Activated CD4-positive, alpha-beta memory T cell treated with anti-CD3 and anti-CD28 coated beads, Interleukin-2, amount 10 ng/mL, durations not matched to agents 7 days and 5 days (primary cell): Measurements from ENCODE around the gene IRF5. TPM values are rescaled to one million over a fixed set of nuclear protein-coding genes. Genes with fewer than 3 reads are reported as not detected.

ENCODE experiments used
- CTCF ChIA-PET: fragments of 350-600 bp; sonication (Branson Sonifier 250); formaldehyde crosslinking; loops from one replicate; lab custom pipeline; 2021; ENCODE audit warnings: antibody characterized with exemption, inconsistent platforms; lab: Charles Lee
- POLR2A ChIA-PET: fragments of 350-600 bp; sonication (Branson Sonifier 250); formaldehyde crosslinking; loops from one replicate; lab custom pipeline; 2021; ENCODE audit warnings: antibody characterized with exemption; lab: Charles Lee
- DNase-seq: peaks from one replicate; pipeline ENCODE4 v3.0.0-alpha.2; 2020
- H3K27ac Mint-ChIP-seq: one replicate; pipeline ENCODE4 v1.8.0; 2021; ENCODE audit warnings: mild to moderate bottlenecking, mixed read lengths
- H3K27me3 Mint-ChIP-seq: one replicate; pipeline ENCODE4 v1.8.0; 2021; ENCODE audit warnings: mixed read lengths
- H3K36me3 Mint-ChIP-seq: one replicate; pipeline ENCODE4 v1.8.0; 2021; ENCODE audit warnings: low read depth, mixed read lengths
- H3K4me1 Mint-ChIP-seq: one replicate; pipeline ENCODE4 v1.8.0; 2021; ENCODE audit warnings: mixed read lengths
- H3K4me3 Mint-ChIP-seq: one replicate; pipeline ENCODE4 v1.8.0; 2021; ENCODE audit warnings: mild to moderate bottlenecking, mixed read lengths
- H3K9me3 Mint-ChIP-seq: one replicate; pipeline ENCODE4 v1.8.0; 2021; ENCODE audit warnings: mixed read lengths
- total RNA-seq, 2 experiments: library from RNA; stranded (reverse); gene quantifications; one replicate each; pipeline ENCODE4 v1.2.3, GENCODE V29; 2021

IRF5 gene
- total RNA-seq, 2 experiments from 2014 or later = 25.5 to 28.6 TPM

DNA sequence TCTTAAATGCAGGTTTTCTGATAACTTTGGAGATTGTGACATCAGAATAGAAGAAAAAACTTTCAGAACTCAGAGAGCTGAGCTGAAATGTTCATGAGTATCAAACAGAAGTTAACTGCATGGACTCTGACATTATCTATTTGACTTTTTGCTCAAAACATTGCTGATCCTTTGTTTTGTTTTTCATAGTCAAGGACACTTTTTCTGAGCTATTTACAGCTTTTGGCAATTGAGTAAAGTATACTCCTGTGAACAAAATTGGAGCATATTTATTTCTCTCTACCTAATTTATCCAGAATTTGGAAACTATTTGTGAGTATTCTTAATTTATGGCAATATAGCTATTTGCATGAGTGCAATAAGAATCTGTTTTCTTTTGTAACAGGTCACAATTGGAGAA, 38.3 kb upstream of the IRF5 start:
- peaks cover 2% of the 10 kb centered on the region for H3K9me3 Mint-ChIP-seq
- DNase-seq = no peak
- H3K36me3 Mint-ChIP-seq = no peaks in the 10 kb centered on the region
- CTCF ChIA-PET = interaction anchor here (0.9 to 1.6 kb wide), 3 partner anchors 13 to 192 kb away, joined by 3 to 5 read pairs (median 4); no protein-coding TSS in a partner anchor
- no peaks in the 10 kb centered on the region for H3K4me1 Mint-ChIP-seq
- H3K27ac Mint-ChIP-seq = no peak overlapping the region
- peaks cover 17% of the 10 kb centered on the region for H3K27me3 Mint-ChIP-seq
- POLR2A ChIA-PET = no interaction called here
- H3K4me3 Mint-ChIP-seq = no peak overlapping the region

DNA sequence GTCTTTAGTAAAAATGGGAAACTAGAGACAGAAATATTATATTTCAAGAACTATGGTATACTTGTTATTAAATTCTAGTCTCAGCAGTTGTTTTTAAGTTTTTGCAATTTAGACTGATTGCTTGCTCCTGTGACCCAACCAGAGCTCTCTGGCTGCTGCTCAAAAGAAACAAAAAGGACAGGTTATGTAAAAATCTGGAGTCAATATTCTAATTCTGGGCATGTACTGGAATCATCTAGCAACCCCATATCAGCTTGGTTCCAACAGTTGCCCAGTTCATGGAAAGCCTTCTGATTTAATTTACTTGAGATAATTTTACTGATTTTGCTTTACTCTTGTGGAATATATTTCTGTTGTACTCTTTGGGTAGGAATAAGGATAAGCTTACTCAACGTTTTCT, 37.5 kb upstream of the IRF5 start:
- ChIA-PET CTCF (interaction anchor here (1.1 to 1.6 kb wide), 3 partner anchors 14 to 192 kb away, joined by 3 to 5 read pairs (median 4); no protein-coding TSS in a partner anchor), POLR2A (no interaction called here)
- Mint-ChIP-seq H3K4me1 (no peaks in the 10 kb centered on the region), H3K9me3 (peaks cover 2% of the 10 kb centered on the region), H3K27me3 (peaks cover 17% of the 10 kb centered on the region), H3K36me3 (no peaks in the 10 kb centered on the region), H3K27ac (no peak overlapping the region), H3K4me3 (no peak overlapping the region)
- DNase-seq = no peak

DNA sequence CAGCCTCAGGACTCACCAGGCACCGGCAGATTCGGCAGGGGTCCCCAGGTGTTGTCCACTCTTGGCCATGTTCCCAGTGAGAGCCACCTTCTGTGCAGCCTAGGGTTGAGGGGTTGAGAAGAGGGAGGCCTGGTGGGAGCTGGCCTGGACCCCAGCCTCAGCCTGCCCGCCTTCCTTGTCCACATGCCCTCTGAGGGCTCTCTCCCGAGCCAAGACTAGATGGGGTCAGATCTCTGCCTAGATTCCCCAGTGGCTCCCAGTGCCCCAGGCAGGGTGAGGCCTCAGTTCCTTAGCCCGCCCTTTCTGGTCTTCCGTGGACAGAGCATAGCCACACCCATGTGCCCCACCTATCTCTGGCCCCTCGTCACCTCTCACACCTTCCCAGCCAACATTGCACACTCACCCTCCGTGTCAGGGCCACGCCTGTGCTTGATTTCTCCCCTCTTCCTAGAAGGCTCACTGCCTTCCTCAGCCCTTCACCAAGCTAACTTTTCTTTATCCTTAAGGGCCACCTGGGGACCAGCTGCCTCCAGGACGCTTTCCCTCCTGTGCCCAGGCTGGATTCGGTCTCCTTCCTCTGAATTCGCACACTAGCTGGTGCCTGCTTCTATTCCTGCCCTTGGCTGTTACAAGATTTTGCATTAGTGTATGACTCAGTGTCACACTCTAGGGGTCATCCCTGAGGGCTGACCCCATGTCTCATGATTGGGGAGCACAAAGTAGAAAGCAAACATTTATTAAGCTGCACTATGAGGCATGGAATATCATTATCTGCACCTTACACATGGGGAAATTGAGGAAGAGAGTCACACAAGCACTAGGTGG, 34.8 kb upstream of the IRF5 start:
- ChIA-PET CTCF (interaction anchor here (1.1 to 1.5 kb wide), 3 partner anchors 20 to 189 kb away, joined by 3 to 12 read pairs (median 5); no protein-coding TSS in a partner anchor), POLR2A (interaction anchor here (1.0 kb wide), 1 partner anchor 188 kb away, joined by 4 read pairs; no protein-coding TSS in a partner anchor)
- Mint-ChIP-seq H3K27ac (no peak overlapping the region), H3K27me3 (peaks cover 23% of the 10 kb centered on the region), H3K4me3 (no peak overlapping the region), H3K4me1 (no peaks in the 10 kb centered on the region), H3K9me3 (peaks cover 2% of the 10 kb centered on the region), H3K36me3 (no peaks in the 10 kb centered on the region)
- no peak for DNase-seq

DNA sequence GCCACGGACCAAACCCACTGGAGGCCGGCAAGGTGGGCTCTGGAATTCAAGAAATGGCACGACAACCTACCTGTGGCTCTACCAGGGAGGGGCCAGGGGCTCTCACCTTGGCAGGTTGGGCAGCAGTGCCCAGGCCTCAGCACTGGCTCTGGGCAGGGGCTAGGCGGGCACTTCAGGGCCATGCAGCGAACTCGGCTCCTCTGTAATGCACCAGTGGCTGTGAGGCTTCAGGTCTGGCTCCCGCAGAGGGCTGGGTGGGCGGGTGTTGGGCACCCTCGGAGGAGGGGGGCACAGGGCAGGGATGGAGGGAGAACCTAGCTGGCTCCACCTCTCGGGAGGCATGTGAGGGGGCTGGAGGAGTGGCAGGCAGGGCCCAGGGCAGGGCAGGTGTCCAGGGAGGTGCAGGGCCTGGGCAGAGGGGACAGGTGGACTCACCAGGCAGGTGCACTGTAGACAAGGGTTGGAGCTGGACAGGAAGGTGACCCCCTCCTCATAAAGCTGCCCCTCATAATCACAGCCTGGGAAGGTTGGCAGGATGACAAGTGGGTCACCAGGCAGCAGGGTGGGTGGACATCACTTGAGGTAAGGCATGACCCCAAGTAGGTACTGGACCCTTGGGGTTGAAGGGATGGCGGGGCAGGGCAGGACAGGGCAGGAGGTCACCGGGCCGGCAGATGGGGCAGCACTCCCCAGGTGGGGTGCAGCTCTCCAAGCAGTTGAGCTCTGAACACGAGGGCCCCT, 33.9 kb upstream of the IRF5 start:
- Mint-ChIP-seq H3K4me3 (no peak overlapping the region), H3K4me1 (no peaks in the 10 kb centered on the region), H3K27ac (no peak overlapping the region), H3K27me3 (peaks cover 20% of the 10 kb centered on the region), H3K9me3 (no peaks in the 10 kb centered on the region), H3K36me3 (no peaks in the 10 kb centered on the region)
- no peak for DNase-seq
- ChIA-PET CTCF (interaction anchor here (1.1 to 1.5 kb wide), 2 partner anchors 20 to 188 kb away, joined by 3 to 12 read pairs; no protein-coding TSS in a partner anchor), POLR2A (interaction anchor here (1.0 kb wide), 1 partner anchor 187 kb away, joined by 4 read pairs; no protein-coding TSS in a partner anchor)

DNA sequence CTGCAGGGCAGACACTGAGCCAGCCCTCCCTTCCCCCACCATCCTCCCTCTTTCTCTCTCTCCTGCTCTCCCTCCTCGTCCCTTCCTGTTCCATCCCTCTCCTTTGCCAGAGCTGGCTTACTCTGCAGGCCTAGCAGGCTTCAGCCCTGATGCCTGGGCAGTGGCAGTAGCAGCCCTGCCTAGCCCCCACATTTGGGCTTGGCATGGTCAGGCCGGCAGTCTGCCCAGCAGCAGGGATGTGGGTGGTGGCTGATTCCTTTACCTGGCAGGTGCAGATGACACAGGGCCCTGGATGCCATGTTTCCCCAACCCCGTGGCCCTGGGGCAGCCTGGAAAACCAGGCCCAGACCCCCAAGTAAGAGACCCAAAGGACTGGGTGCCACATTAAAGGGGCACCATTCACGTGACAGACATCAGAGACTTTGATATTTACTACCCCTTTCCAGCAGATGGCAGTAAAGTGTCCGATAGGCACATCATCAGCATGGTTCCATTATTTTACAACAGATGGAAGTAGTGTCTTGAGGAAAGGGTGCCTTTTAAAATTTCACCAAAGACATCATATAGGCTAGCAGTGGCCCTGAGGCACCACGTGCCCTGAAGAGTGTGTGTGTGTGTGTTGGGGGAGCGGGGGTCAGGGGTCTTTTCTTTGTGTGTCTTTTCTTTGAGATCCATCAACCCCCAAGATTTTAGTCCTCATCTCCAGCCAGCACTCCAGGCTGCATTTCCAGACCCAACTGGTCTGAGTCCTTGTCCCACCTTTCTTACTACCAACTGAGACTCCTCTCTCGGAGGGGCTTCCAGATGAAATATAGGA, 33.1 kb upstream of the IRF5 start:
- Mint-ChIP-seq H3K4me3 (no peak overlapping the region), H3K36me3 (no peaks in the 10 kb centered on the region), H3K4me1 (no peaks in the 10 kb centered on the region), H3K27ac (no peak overlapping the region), H3K27me3 (peaks cover 27% of the 10 kb centered on the region), H3K9me3 (no peaks in the 10 kb centered on the region)
- POLR2A ChIA-PET = interaction anchor here (1.0 kb wide), 1 partner anchor 186 kb away, joined by 4 read pairs; no protein-coding TSS in a partner anchor
- CTCF ChIA-PET = interaction anchor here (0.6 to 1.5 kb wide), 2 partner anchors 187 to 1001 kb away, joined by 3 to 12 read pairs; no protein-coding TSS in a partner anchor
- DNase-seq = peak; percentile 27

DNA sequence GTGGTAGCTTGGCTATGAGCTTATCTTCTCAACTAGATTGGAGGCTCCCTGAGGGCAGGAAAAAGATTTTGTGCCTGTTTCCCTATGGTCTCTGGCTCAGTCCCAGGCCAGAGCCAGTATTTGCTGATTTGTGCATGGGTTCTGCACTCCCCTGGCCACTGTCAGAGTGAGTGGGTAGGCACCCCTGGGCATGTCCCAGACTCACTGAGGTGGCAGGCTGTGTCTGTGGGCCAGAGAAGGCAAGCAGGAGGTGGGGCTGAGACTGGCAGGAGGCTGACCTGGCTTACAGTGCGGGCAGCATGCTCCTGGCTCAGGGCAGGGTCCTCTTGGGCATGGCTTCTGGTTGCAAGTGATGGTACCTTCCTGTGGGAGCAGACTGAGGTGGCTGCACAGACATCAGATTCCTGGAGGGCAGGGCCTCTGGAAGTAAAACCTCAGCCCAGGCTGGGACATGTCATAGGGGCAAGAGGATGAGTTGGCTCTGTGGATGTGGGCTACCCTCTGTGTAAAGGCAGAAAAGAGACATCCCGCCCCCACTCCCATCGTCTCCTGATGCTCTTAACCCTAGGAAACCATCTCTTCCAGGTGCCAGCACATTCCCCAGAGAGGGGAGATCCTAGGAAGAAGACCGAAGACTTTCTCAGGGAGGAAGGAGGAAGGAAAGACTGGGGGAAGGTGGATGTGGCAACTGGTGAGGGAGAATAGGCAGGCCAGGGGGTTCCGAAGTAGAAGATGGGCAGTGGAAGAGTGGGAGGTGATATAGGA, 31.5 kb upstream of the IRF5 start:
- Mint-ChIP-seq H3K27ac (no peak overlapping the region), H3K4me1 (no peaks in the 10 kb centered on the region), H3K9me3 (no peaks in the 10 kb centered on the region), H3K36me3 (no peaks in the 10 kb centered on the region), H3K4me3 (no peak overlapping the region), H3K27me3 (peaks cover 31% of the 10 kb centered on the region)
- DNase-seq = no peak
- POLR2A ChIA-PET = no interaction called here
- CTCF ChIA-PET = interaction anchor here (1.3 kb wide), 2 partner anchors 41 to 185 kb away, joined by 3 to 6 read pairs; no protein-coding TSS in a partner anchor

DNA sequence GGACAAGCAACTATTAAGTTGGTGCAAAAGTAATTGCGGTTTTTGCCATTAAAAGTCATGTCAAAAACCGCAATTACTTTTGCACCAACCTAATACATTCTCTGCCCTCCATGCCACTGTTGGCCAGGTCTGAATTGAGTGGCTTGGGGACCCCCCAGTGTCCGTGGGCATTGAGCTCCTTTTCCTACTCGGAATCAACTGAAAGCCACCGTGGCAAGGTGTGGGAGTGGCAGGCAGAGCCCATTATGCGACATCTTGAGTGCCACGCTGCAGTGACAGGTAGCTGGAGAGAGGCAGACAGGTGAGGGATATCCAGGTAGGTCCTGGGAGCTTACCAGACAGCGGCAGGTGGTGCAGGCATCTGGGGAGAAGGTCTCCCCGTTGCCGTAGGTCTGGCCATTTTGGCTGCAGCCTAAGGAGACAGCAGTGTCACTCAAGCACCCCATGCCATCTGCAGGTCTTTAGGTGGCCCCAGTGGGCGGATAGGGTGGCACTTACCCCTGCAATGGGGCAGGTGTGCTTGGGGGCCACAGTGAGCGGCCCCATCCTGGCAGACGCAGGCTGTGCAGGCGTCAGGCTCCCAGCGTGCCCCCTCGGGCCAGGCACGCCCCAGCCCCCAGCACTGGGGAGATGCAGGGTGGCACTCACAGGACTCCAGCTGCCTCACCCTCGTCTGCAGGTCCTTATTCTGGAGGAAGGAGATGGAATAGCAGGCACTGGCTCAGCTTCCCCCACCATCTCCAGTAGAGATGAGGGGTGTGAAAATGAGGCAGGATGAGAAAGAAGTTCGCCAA, 30.8 kb upstream of the IRF5 start:
- H3K4me3 Mint-ChIP-seq = no peak overlapping the region
- no peaks in the 10 kb centered on the region for H3K9me3 Mint-ChIP-seq
- CTCF ChIA-PET = interaction anchor here (1.3 kb wide), 2 partner anchors 40 to 184 kb away, joined by 3 to 6 read pairs; no protein-coding TSS in a partner anchor
- POLR2A ChIA-PET = no interaction called here
- H3K27ac Mint-ChIP-seq = no peak overlapping the region
- no peak for DNase-seq
- H3K4me1 Mint-ChIP-seq = no peaks in the 10 kb centered on the region
- peaks cover 37% of the 10 kb centered on the region for H3K27me3 Mint-ChIP-seq
- no peaks in the 10 kb centered on the region for H3K36me3 Mint-ChIP-seq

DNA sequence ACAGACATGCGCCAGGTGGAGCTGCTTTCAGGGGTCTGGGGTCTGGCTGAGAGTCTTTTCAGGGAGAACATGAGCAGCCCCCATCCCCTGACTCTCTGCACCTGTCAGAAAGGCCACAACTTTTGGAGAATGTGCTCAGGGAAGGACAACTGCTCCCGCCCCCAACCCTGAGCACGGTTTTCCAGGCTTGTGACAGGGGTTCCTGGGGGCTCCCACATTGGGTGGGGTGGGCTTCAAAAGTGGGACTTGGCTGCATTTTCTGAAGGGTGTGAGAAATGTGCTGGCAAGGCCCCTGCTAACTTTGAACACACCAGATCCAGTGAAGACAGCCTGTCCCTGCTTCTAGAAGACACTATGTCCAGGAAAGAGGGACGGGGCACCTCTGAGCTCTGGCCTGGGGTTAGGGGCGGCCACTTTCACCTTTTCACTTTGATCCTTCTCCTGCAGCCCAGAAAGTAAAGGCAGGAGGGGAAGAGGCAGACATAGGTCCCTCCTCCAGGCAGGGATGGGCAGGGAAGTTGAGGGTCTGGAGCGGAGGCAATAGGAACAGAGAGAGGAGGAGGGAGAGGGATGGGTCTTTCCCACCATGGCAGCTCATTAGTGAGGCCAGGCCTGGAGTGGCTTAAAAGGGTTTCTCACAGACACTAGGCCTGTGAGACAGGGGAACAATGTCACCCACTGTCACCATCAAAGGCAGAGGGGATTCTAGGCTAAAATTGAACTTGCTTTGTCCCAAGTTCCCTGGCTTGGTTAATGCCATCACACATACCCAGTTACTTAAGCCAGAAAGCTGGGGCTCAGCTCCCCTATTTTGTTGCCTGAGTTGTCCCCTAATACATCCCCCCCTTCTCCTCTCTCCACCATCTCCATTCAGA, 28.7 kb upstream of the IRF5 start:
- no peaks in the 10 kb centered on the region for H3K9me3 Mint-ChIP-seq
- no peak overlapping the region for H3K27ac Mint-ChIP-seq

DNA sequence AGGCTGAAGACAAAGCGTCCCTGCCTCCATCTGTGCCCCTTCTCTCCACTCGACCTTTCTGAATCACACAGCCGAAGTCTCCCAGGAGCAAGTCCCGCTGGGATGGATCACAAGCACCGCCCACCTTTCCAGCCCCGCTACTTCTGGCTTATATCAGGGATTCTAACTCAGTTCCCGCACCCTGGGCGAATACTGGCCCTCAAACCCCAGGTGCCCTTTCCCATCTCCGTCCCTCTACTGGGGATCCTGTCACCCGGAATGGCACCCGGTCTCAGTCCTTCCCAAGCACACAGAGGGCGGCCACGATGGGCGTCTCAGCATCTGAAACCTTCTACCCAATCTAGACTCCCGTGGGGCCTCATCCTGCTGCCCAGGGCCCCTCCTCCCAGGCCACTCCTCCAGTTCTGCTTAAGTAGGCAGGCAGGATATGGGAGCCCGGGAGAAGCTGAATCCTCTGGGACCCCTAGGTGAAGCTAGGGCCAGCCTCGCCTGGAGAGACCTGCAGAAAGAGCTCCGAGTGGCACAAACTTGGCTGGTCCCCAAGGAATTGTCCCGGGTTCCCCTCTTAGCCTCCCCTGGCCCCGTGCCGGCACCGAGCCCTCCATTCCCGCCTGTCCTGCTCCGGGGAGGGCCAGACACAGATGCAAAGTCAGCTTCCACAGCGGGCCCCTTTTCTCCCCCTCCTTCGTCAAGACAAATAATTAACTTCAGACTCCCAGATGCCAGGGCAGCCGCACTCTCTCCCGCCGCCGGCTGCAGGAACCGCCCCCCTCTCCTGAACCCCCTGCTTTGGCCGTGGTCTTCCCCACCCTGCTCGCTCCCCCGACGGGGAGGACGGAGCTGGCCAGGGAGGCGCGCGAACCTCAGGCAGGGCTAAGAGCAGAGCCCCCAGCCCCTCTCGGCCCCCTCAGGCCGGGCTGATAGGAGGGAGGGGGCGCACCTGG, 27.8 kb upstream of the IRF5 start:
- Mint-ChIP-seq H3K27ac (no peak overlapping the region), H3K27me3 (peaks cover 49% of the 10 kb centered on the region), H3K4me1 (no peaks in the 10 kb centered on the region), H3K4me3 (no peak overlapping the region), H3K36me3 (no peaks in the 10 kb centered on the region), H3K9me3 (no peaks in the 10 kb centered on the region)
- DNase-seq = no peak
- CTCF ChIA-PET = no interaction called here
- POLR2A ChIA-PET = no interaction called here

More for the DNA sequence above, 28.7 kb upstream of the IRF5 start:
- no peak for DNase-seq
- ChIA-PET CTCF (no interaction called here), POLR2A (no interaction called here)
- H3K27me3 Mint-ChIP-seq = peaks cover 43% of the 10 kb centered on the region
- no peaks in the 10 kb centered on the region for H3K36me3 Mint-ChIP-seq
- H3K4me1 Mint-ChIP-seq = no peaks in the 10 kb centered on the region
- no peak overlapping the region for H3K4me3 Mint-ChIP-seq

DNA sequence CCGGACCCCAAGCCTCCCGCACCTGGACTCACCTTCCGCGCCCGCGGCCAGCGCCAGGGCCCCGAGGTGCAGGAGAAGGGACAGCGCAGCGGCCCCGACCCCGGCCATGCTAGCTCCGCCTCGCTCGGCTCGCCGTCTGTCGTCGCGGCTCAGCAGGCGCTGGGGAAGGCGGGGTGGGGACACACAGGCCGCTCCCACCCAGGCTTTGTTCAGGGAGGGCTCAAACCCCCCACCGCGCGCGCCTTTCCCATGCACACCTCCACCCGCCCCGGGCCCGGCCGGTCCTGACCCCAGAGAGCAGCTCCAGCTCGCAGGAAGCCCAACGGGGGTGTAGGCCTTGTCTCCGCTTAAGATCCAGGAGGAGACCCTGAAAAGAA, 27.2 kb upstream of the IRF5 start, which contains the start of gene KCP:
Gene KCP, minus strand, starts transcription at position 141 of the 377 bp plus-strand sequence. Its CDS starts 33 bp downstream, at position 108.
- Mint-ChIP-seq H3K36me3 (no peaks in the 10 kb centered on the region), H3K27ac (no peak within 1 kb of the TSS), H3K4me1 (peaks cover 3% of the 10 kb centered on the region), H3K27me3 (peaks cover 53% of the 10 kb centered on the region), H3K4me3 (no peak within 1 kb of the TSS), H3K9me3 (no peaks in the 10 kb centered on the region)
- CTCF ChIA-PET = no interaction called here
- POLR2A ChIA-PET = no interaction called here
- DNase-seq = no peak
